Breast epithelium (tissue), 4 donors: ENCODE results near the gene EXO1. TPM values are rescaled to one million over a fixed set of nuclear protein-coding genes. Genes with fewer than 3 reads are reported as not detected.
"Not testable (repeated sequence)": the region's sequence is repeated elsewhere in the genome, so short reads cannot be mapped to it uniquely, and the experiment has no call there.

Experiments used
- DNase-seq, 2 donors: peaks; one replicate each; pipeline ENCODE4 v3.0.0-alpha.2; 2019; ENCODE audit warnings: low spot score in 2 of 2
- H3K27ac ChIP-seq, 2 donors: fragments of 200-600 bp; sonication (generic) in 1 of 2; one replicate each; pipeline ENCODE4 v1.5.1; 2016 to 2019; ENCODE audit warnings: mild to moderate bottlenecking in 1 of 2
- H3K27me3 ChIP-seq, 2 donors: fragments of 200-600 bp; sonication (generic) in 1 of 2; one replicate each; pipeline versions ENCODE4 v1.5.1 to v1.6.0; 2017 to 2019; ENCODE audit warnings: control low read depth in 1 of 2, mild to moderate bottlenecking in 1 of 2
- H3K36me3 ChIP-seq: fragments of 200-600 bp; one replicate; pipeline ENCODE4 v1.5.1; 2019
- H3K4me1 ChIP-seq, 2 donors: fragments of 200-600 bp; sonication (generic); one replicate each; pipeline ENCODE4 v1.5.1; 2016 to 2019; ENCODE audit warnings: control low read depth in 1 of 2
- H3K4me3 ChIP-seq, 3 donors: fragments of 200-600 bp; sonication (generic); 1 replicate in 2 of 3; 2 replicates in 1 of 3; pipeline ENCODE4 v1.5.1; 2016 to 2019; ENCODE audit warnings: mild to moderate bottlenecking in 3 of 3, moderate library complexity in 2 of 3
- H3K9me3 ChIP-seq, 2 donors: fragments of 200-600 bp; sonication (generic) in 1 of 2; one replicate each; pipeline ENCODE4 v1.5.1; 2016 to 2019; ENCODE audit warnings: control low read depth in 1 of 2
- CTCF ChIP-seq, 3 donors: fragments of 450-650 bp; IDR thresholded peaks; one replicate each; pipeline ENCODE4 v1.5.1; 2016 to 2017; ENCODE audit warnings: antibody characterized with exemption in 3 of 3, mild to moderate bottlenecking in 3 of 3, moderate library complexity in 3 of 3
- POLR2A ChIP-seq: fragments of 450-650 bp; IDR thresholded peaks from one replicate; pipeline ENCODE4 v1.6.1; 2016; ENCODE audit warnings: antibody characterized with exemption, mild to moderate bottlenecking, moderate library complexity
- POLR2AphosphoS5 ChIP-seq, 3 donors: sonication (generic); formaldehyde crosslinking; IDR thresholded peaks; one replicate each; pipeline ENCODE4 v1.6.1; 2017; ENCODE audit warnings: antibody characterized with exemption in 3 of 3
- intact Hi-C: fragments of 100-400 bp; cut with DNase I; formaldehyde crosslinking; loops from one replicate; pipeline ENCODE4 v1.15.1; 2023; ENCODE audit warnings: low total_unique reads
- total RNA-seq, 3 donors: library from RNA; depleted of rRNA; stranded (reverse); fragments of >200 nt; gene quantifications; one replicate each; pipeline ENCODE4 v1.1.0, GENCODE V29; 2016

The EXO1 gene
- total RNA-seq, 3 donors from 2014 or later = 0.16 TPM; not detected in 2

GRCh38 chr1:241846375-241846774 is 1.6 kb upstream of the EXO1 start:
- intact Hi-C loops = no loop called here
- no peak for DNase-seq
- peaks cover 4 to 5% of the 10 kb centered on the region in 2 donors for H3K4me1 ChIP-seq
- H3K4me3 ChIP-seq = no peak overlapping the region
- H3K36me3 ChIP-seq = no peaks in the 10 kb centered on the region
- TF ChIP-seq POLR2A (no peak), CTCF (IDR thresholded peaks at IDR 0.05) (no peak), POLR2AphosphoS5 (IDR thresholded peaks at IDR 0.05) (no peak)
- no peaks in the 10 kb centered on the region for H3K9me3 ChIP-seq
- no peak overlapping the region for H3K27ac ChIP-seq
- H3K27me3 ChIP-seq = no peaks in the 10 kb centered on the region

- no peaks in the 10 kb centered on the region for H3K27me3 ChIP-seq
- intact Hi-C loops = no loop called here
- H3K36me3 ChIP-seq = no peaks in the 10 kb centered on the region
- DNase-seq = no peak
- peaks cover 4 to 5% of the 10 kb centered on the region in 2 donors for H3K4me1 ChIP-seq
- TF ChIP-seq POLR2AphosphoS5 (IDR thresholded peaks at IDR 0.05) (no peak), POLR2A (no peak), CTCF (IDR thresholded peaks at IDR 0.05) (no peak)
- peak overlapping the region; percentile 97 for H3K27ac ChIP-seq
- no peaks in the 10 kb centered on the region for H3K9me3 ChIP-seq
- peak overlapping the region in 2 of 3 donors; percentile 79 to 87 for H3K4me3 ChIP-seq
Observed at GRCh38 chr1:241846862-241847539, 1.0 kb upstream of the EXO1 start.

GRCh38 chr1:241847540-241847795 is 536 bp upstream of the EXO1 start:
- no peak for DNase-seq
- H3K4me1 ChIP-seq = peaks cover 4 to 5% of the 10 kb centered on the region in 2 donors
- no peaks in the 10 kb centered on the region for H3K27me3 ChIP-seq
- no peaks in the 10 kb centered on the region for H3K9me3 ChIP-seq
- TF ChIP-seq POLR2A (no peak), POLR2AphosphoS5 (IDR thresholded peaks at IDR 0.05) (no peak), CTCF (IDR thresholded peaks at IDR 0.05) (no peak)
- H3K4me3 ChIP-seq = peak overlapping the region; percentile 79 to 87 (median 85)
- intact Hi-C loops = no loop called here
- H3K27ac ChIP-seq = peak overlapping the region; percentile 97
- H3K36me3 ChIP-seq = no peaks in the 10 kb centered on the region

- no peak for TF ChIP-seq CTCF (IDR thresholded peaks at IDR 0.05)
- TF ChIP-seq POLR2AphosphoS5 (IDR thresholded peaks at IDR 0.05) = no peak
- no peak for TF ChIP-seq POLR2A
- peak overlapping the region in 2 of 3 donors; percentile 79 to 87 for H3K4me3 ChIP-seq
- no peak for DNase-seq
- intact Hi-C loops = no loop called here
- no peaks in the 10 kb centered on the region for H3K27me3 ChIP-seq
- no peaks in the 10 kb centered on the region for H3K9me3 ChIP-seq
- H3K36me3 ChIP-seq = no peaks in the 10 kb centered on the region
- peaks cover 4 to 5% of the 10 kb centered on the region in 2 donors for H3K4me1 ChIP-seq
- H3K27ac ChIP-seq = no peak overlapping the region
Observed at GRCh38 chr1:241848686-241849344, 811 bp downstream of the EXO1 start.

- Histone ChIP-seq H3K4me1 (peaks cover 4 to 5% of the 10 kb centered on the region in 2 donors), H3K27ac (no peak overlapping the region), H3K36me3 (no peaks in the 10 kb centered on the region), H3K27me3 (no peaks in the 10 kb centered on the region), H3K4me3 (no peak overlapping the region), H3K9me3 (no peaks in the 10 kb centered on the region)
- intact Hi-C loops = no loop called here
- TF ChIP-seq POLR2A = no peak
- no peak for TF ChIP-seq POLR2AphosphoS5 (IDR thresholded peaks at IDR 0.05)
- TF ChIP-seq CTCF (IDR thresholded peaks at IDR 0.05) = no peak
- no peak for DNase-seq
Observed at GRCh38 chr1:241849345-241849695, 1.3 kb downstream of the EXO1 start.

- H3K4me3 ChIP-seq, H3K27me3 ChIP-seq, H3K4me1 ChIP-seq, DNase-seq, H3K9me3 ChIP-seq, H3K27ac ChIP-seq, H3K36me3 ChIP-seq, intact Hi-C loops: not testable (repeated sequence)
Observed at GRCh38 chr1:241855545-241856140, 7.6 kb downstream of the EXO1 start.
